H1 (cell line): ENCODE measurements around the gene CCDC91. TPM values are rescaled to one million over a fixed set of nuclear protein-coding genes. Genes with fewer than 3 reads are reported as not detected.

Experiments
- CTCF ChIA-PET: fragments of 300-600 bp; sonication (Branson Sonifier 250); formaldehyde crosslinking; loops from one replicate; lab custom pipeline; 2021; ENCODE audit not compliant: partially characterized antibody; lab: Charles Lee
- POLR2A ChIA-PET: fragments of 300-600 bp; sonication (Branson Sonifier 250); formaldehyde crosslinking; loops from one replicate; lab custom pipeline; 2021; ENCODE audit warnings: inconsistent platforms; ENCODE audit not compliant: partially characterized antibody; lab: Charles Lee
- DNase-seq, 2 experiments: peaks; one replicate each; pipeline versions ENCODE4 v3.0.0 to v3.0.0-alpha.2; 2010 to 2022; ENCODE audit warnings: low spot score in 2 of 2, low read depth in 1 of 2, mixed read lengths in 1 of 2
- FAIRE-seq: peaks from 2 replicates; lab custom pipeline; 2011; peaks lifted over from hg19 to GRCh38; lab: Jason Lieb, UNC
- H2AFZ ChIP-seq: 2 replicates; pipeline ENCODE4 v1.8.1; 2012; ENCODE audit warnings: low read length, inconsistent platforms
- H2AK5ac ChIP-seq: 2 replicates; pipeline ENCODE4 v1.6.1; 2013; ENCODE audit warnings: low read depth, low read length
- H2BK120ac ChIP-seq: replicated peaks from 2 replicates; pipeline ENCODE3; 2013; ENCODE audit warnings: low read depth, low read length, inconsistent platforms
- H2BK12ac ChIP-seq: 2 replicates; pipeline ENCODE4 v1.6.1; 2013; ENCODE audit warnings: low read depth, low read length
- H2BK15ac ChIP-seq: 2 replicates; pipeline ENCODE4 v1.6.1; 2013; ENCODE audit warnings: low read length
- H2BK20ac ChIP-seq: 2 replicates; pipeline ENCODE4 v1.6.1; 2013; ENCODE audit warnings: low read length
- H2BK5ac ChIP-seq: 2 replicates; pipeline ENCODE4 v1.6.1; 2013; ENCODE audit warnings: low read depth, low read length
- H3K14ac ChIP-seq: 2 replicates; pipeline ENCODE4 v1.6.1; 2013; ENCODE audit warnings: inconsistent platforms; ENCODE audit not compliant: insufficient read length
- H3K18ac ChIP-seq: 2 replicates; pipeline ENCODE4 v1.6.1; 2013; ENCODE audit warnings: low read length; ENCODE audit errors: extremely low read depth
- H3K23ac ChIP-seq: 2 replicates; pipeline ENCODE4 v1.6.1; 2013; ENCODE audit warnings: inconsistent platforms; ENCODE audit not compliant: insufficient read length
- H3K23me2 ChIP-seq: 2 replicates; pipeline ENCODE4 v1.6.1; 2013; ENCODE audit warnings: low read depth, low read length
- H3K27ac ChIP-seq: 2 replicates; pipeline ENCODE4 v1.6.1; 2011; ENCODE audit warnings: low read depth, low read length, inconsistent platforms
- H3K27me3 ChIP-seq, 4 experiments: replicated peaks in 1 of 4; 1 replicate in 1 of 4; 2 replicates in 3 of 4; pipeline versions ENCODE4 v1.6.1 to v1.8.1; 2011 to 2013; ENCODE audit warnings: low read length in 3 of 4, mild to moderate bottlenecking in 3 of 4, inconsistent platforms in 2 of 4, mixed read lengths in 2 of 4, moderate library complexity in 1 of 4; ENCODE audit not compliant: control insufficient read depth in 3 of 4, insufficient read depth in 3 of 4; ENCODE audit errors: extremely low read depth in 1 of 4
- H3K36me3 ChIP-seq, 4 experiments: 2 replicates each; pipeline versions ENCODE4 v1.6.1 to v1.8.1; 2011 to 2013; ENCODE audit warnings: mild to moderate bottlenecking in 4 of 4, low read length in 3 of 4, moderate library complexity in 2 of 4, control low read depth in 1 of 4, inconsistent platforms in 1 of 4; ENCODE audit not compliant: insufficient read depth in 4 of 4, control insufficient read depth in 2 of 4
- H3K4ac ChIP-seq: replicated peaks from 2 replicates; pipeline ENCODE3; 2013; ENCODE audit warnings: low read length, low read depth, mixed read lengths, inconsistent platforms; ENCODE audit not compliant: insufficient read length
- H3K4me1 ChIP-seq, 4 experiments: replicated peaks in 1 of 4; 1 replicate in 1 of 4; 2 replicates in 3 of 4; pipeline versions ENCODE4 v1.6.1 to v1.8.1; 2011 to 2013; ENCODE audit warnings: low read length in 3 of 4, inconsistent platforms in 2 of 4, mixed read lengths in 1 of 4; ENCODE audit not compliant: insufficient read depth in 4 of 4, control insufficient read depth in 3 of 4
- H3K4me2 ChIP-seq, 2 experiments: 2 replicates each; pipeline versions ENCODE4 v1.6.1 to v1.8.1; 2011 to 2013; ENCODE audit warnings: low read depth in 2 of 2, low read length in 2 of 2, control low read depth in 1 of 2, inconsistent platforms in 1 of 2, mild to moderate bottlenecking in 1 of 2; ENCODE audit not compliant: insufficient read depth in 1 of 2
- H3K4me3 ChIP-seq, 4 experiments: fragments of 200-600, 300-600 bp in 1 of 4; sonication (generic), shearing (Covaris generic), sonication (Bioruptor Twin) in 1 of 4; 2 replicates each; pipeline versions ENCODE4 v1.5.1 to v1.8.1; 2011 to 2016; ENCODE audit warnings: low read length in 4 of 4, low read depth in 3 of 4, control low read depth in 2 of 4, inconsistent platforms in 2 of 4, mild to moderate bottlenecking in 2 of 4, mixed read lengths in 1 of 4, moderate library complexity in 1 of 4; ENCODE audit not compliant: insufficient read depth in 2 of 4; ENCODE audit errors: extremely low read depth in 1 of 4
- H3K56ac ChIP-seq: replicated peaks from 2 replicates; pipeline ENCODE3; 2013; ENCODE audit warnings: low read depth, mild to moderate bottlenecking, mixed read lengths, low read length, inconsistent platforms; ENCODE audit not compliant: insufficient read length
- H3K79me1 ChIP-seq: 2 replicates; pipeline ENCODE4 v1.6.1; 2013; ENCODE audit warnings: low read depth, low read length, control low read depth
- H3K79me2 ChIP-seq, 2 experiments: 2 replicates each; pipeline versions ENCODE4 v1.6.1 to v1.8.1; 2012 to 2013; ENCODE audit warnings: low read length in 2 of 2, mild to moderate bottlenecking in 2 of 2, inconsistent platforms in 1 of 2; ENCODE audit not compliant: insufficient read depth in 2 of 2, control insufficient read depth in 1 of 2
- H3K9ac ChIP-seq, 4 experiments: replicated peaks in 1 of 4; 1 replicate in 1 of 4; 2 replicates in 3 of 4; pipeline versions ENCODE4 v1.6.1 to v1.8.1; 2011 to 2013; ENCODE audit warnings: low read depth in 3 of 4, low read length in 3 of 4, control low read depth in 2 of 4, mild to moderate bottlenecking in 2 of 4, moderate library complexity in 2 of 4, inconsistent platforms in 1 of 4; ENCODE audit errors: extremely low read depth in 1 of 4
- H3K9me3 ChIP-seq, 2 experiments: 2 replicates each; pipeline versions ENCODE4 v1.6.1 to v1.8.1; 2012 to 2013; ENCODE audit warnings: mild to moderate bottlenecking in 2 of 2, moderate library complexity in 2 of 2, control low read depth in 1 of 2, inconsistent platforms in 1 of 2, low read depth in 1 of 2, low read length in 1 of 2, mixed read lengths in 1 of 2; ENCODE audit not compliant: insufficient read depth in 2 of 2
- H4K20me1 ChIP-seq, 2 experiments: replicated peaks in 1 of 2; 2 replicates each; pipeline versions ENCODE3 to v1.8.1; 2011 to 2013; ENCODE audit warnings: inconsistent platforms in 2 of 2, low read length in 2 of 2, mild to moderate bottlenecking in 1 of 2; ENCODE audit not compliant: insufficient read depth in 2 of 2, control insufficient read depth in 1 of 2
- H4K5ac ChIP-seq: 2 replicates; pipeline ENCODE4 v1.6.1; 2013; ENCODE audit warnings: low read length, low read depth, mixed read lengths, inconsistent platforms; ENCODE audit not compliant: insufficient read length
- H4K8ac ChIP-seq: 2 replicates; pipeline ENCODE4 v1.8.0; 2013; ENCODE audit warnings: mild to moderate bottlenecking, moderate library complexity, low read length, inconsistent platforms; ENCODE audit not compliant: insufficient read depth; ENCODE audit errors: extremely low read depth
- H4K91ac ChIP-seq: replicated peaks from 2 replicates; pipeline ENCODE3; 2013; ENCODE audit warnings: low read length, mixed read lengths, inconsistent platforms; ENCODE audit not compliant: insufficient read length
- CBX8 ChIP-seq: fragments of 300-800, 300-1000 bp; sonication (generic); IDR thresholded peaks from 2 replicates; pipeline ENCODE4 v1.7.1; 2016; ENCODE audit warnings: low read depth, low read length, borderline replicate concordance
- KDM1A ChIP-seq: fragments of 200-600, 300-600 bp; sonication (generic); IDR thresholded peaks from 2 replicates; pipeline ENCODE4 v1.7.1; 2016; ENCODE audit warnings: mild to moderate bottlenecking, low read length, borderline replicate concordance
- WGBS, 2 experiments: shearing (Covaris generic) in 1 of 2; methylation state at CpG; one replicate each; pipeline versions ENCODE4 v1.1.6 to v1.1.7; 2013 to 2015; ENCODE audit warnings: low lambda C conversion rate in 2 of 2, mixed read lengths in 2 of 2, inconsistent platforms in 1 of 2, low coverage in 1 of 2, missing lambda C conversion rate in 1 of 2; ENCODE audit not compliant: insufficient replicate concordance in 2 of 2, insufficient coverage in 1 of 2, insufficient read length in 1 of 2; ENCODE audit errors: extremely low coverage in 1 of 2, missing lambda C conversion rate in 1 of 2; 5-methylcytosine and 5-hydroxymethylcytosine counted together
- long read RNA-seq, 2 experiments: library from RNA in 1 of 2; library from capped mRNA in 1 of 2; stranded (forward); transcript quantifications; one replicate each; pipeline ENCODE4 v2.0.0, GENCODE V29; 2021; ENCODE audit warnings: inconsistent platforms in 1 of 2
- polyA minus RNA-seq, 3 experiments: library from RNA; depleted of rRNA, polyadenylated mRNA; stranded (reverse); fragments of >200 nt; gene quantifications; 1 replicate in 2 of 3; 2 replicates in 1 of 3; pipeline ENCODE4 v1.2.3, GENCODE V29; 2011
- polyA plus RNA-seq, 7 experiments: library from polyadenylated mRNA; depleted of rRNA in 3 of 7; stranded (reverse) in 5 of 7; unstranded in 2 of 7; fragments of >200 nt in 5 of 7; fragments of 200-250 nt in 2 of 7; gene quantifications; 1 replicate in 5 of 7; 2 replicates in 1 of 7; 4 replicates in 1 of 7; pipeline versions ENCODE4 v1.2.1 to v1.2.3, GENCODE V29; 2011 to 2013; ENCODE audit warnings: missing spikeins in 2 of 7, mixed read lengths in 2 of 7
- total RNA-seq: library from RNA; stranded (reverse); fragmentation: NEBNext Ultra II Directional; extraction: Animal tissue kit (Norgen Biotek cat#: 25700); gene quantifications from 2 replicates; pipeline ENCODE4 v1.2.1, GENCODE V29; 2021
- TF ChIP-seq, protein P1 (sequence below), 3 experiments: IDR thresholded peaks; 1 replicate in 2 of 3; 2 replicates in 1 of 3; pipeline versions ENCODE4 v1.5.1 to v1.6.1; 2011; ENCODE audit warnings: low read length in 3 of 3, mild to moderate bottlenecking in 3 of 3, inconsistent platforms in 2 of 3, low read depth in 1 of 3, moderate library complexity in 1 of 3; ENCODE audit not compliant: insufficient read depth in 1 of 3; ENCODE audit errors: control extremely low read depth in 1 of 3

The CCDC91 gene, protein sequence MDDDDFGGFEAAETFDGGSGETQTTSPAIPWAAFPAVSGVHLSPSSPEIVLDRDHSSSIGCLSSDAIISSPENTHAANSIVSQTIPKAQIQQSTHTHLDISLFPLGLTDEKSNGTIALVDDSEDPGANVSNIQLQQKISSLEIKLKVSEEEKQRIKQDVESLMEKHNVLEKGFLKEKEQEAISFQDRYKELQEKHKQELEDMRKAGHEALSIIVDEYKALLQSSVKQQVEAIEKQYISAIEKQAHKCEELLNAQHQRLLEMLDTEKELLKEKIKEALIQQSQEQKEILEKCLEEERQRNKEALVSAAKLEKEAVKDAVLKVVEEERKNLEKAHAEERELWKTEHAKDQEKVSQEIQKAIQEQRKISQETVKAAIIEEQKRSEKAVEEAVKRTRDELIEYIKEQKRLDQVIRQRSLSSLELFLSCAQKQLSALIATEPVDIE
- total RNA-seq, result 23.1 and 23.8 TPM in 2 replicates
- 6.9 and 8.6 TPM in 2 replicates for polyA plus RNA-seq (2011; rRNA removed)
- polyA plus RNA-seq (2011; cell fraction: cytosol; rRNA removed), result 10.4 TPM
- polyA plus RNA-seq (2011; cell fraction: nucleus; rRNA removed), result 15.5 TPM
- polyA plus RNA-seq (2012, experiment 1 of 2), result 8.9 to 15.6 TPM (median 10.2 TPM) in 4 replicates
- 2.0 TPM for polyA plus RNA-seq (2012, experiment 2 of 2)
- polyA plus RNA-seq (2013, experiment 1 of 2), result 48.3 TPM
- polyA plus RNA-seq (2013, experiment 2 of 2), result 32.3 TPM
- polyA minus RNA-seq (2011; rRNA and poly(A)+ RNA removed), result 26.5 and 28.0 TPM in 2 replicates
- polyA minus RNA-seq (2011; cell fraction: cytosol; rRNA and poly(A)+ RNA removed), result 14.6 TPM
- polyA minus RNA-seq (2011; cell fraction: nucleus; rRNA and poly(A)+ RNA removed), result 88.8 TPM
- long read RNA-seq, experiment 1, partial matches to known transcripts, result 9 of 21 reads
- long read RNA-seq, experiment 1, other reads (novel, unspliced or antisense), result 10 of 21 reads
- long read RNA-seq, experiment 2, partial matches to known transcripts, result 9 of 38 reads
- long read RNA-seq, experiment 2, other reads (novel, unspliced or antisense), result 20 of 38 reads

DNA sequence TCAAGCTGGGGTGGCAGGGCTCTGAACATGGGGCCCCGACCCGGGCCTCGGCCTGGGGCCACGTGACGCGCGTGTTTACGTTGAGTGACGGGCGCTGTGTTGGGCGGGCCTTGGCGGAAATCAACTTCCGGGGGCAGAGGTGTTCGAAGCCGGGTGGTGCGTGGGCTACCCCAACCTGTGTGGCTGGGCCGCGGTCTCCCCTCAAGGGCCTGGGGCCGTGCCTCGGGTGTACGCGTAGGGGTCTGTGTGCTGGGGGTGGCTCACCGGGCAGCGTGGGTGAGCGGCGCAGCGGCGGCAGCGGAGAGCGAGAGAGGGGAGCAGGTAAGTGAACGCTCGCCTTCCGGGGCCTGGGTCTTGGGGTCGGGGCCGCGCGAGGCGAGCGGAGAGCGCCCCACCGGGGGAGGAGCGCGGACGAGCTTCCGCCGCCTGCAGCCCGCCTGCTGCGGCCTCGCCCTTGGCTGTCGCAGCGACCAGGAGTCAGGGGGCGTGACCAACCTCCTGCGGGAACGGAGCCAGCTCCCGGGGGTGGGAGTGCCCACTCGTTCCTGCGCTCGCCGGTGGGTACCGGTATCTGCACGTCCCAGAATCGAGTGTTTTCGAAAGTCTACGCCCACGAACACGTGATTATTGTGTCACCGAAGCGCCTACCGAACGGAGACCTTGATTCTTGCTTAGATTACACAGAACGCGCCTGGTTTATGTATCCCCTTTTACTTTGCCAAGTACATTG, at the start of gene CCDC91:
Gene CCDC91, plus strand, starts transcription at position 136 of the 730 bp plus-strand sequence. CDS start 66,760 bp downstream, outside the sequence.
- Histone ChIP-seq H3K4me1 (peaks cover 0 to 8% (median 6%) of the 10 kb centered on the region in 4 experiments; a peak in 5 of 7 replicates), H4K91ac (peak within 1 kb of the TSS; percentile 89), H3K4me3 (peak within 1 kb of the TSS; percentile 77 to 95 (median 87)), H3K4me2 (peak within 1 kb of the TSS; percentile 94 to 98), H2BK20ac (no peak within 1 kb of the TSS), H3K27me3 (no peaks in the 10 kb centered on the region), H2AFZ (peak within 1 kb of the TSS; percentile 98), H3K14ac (no peak within 1 kb of the TSS), H3K18ac (peak within 1 kb of the TSS; percentile 93), H3K9me3 (0 out of 4 replicates have a peak, but pooled peaks cover 0 to 2% of the 10 kb centered on the region in 2 experiments), H2BK12ac (peak within 1 kb of the TSS; percentile 78), H3K23ac (no peak within 1 kb of the TSS), H3K56ac (peak within 1 kb of the TSS; percentile 95), H3K27ac (peak within 1 kb of the TSS; percentile 85), H3K9ac (peak within 1 kb of the TSS; percentile 75 to 92 (median 90)), H3K36me3 (no peaks in the 10 kb centered on the region), H3K79me1 (peaks cover 3% of the 10 kb centered on the region; the same call in 1 of the 2 replicates), H4K8ac (peak within 1 kb of the TSS; percentile 99), H4K20me1 (no peaks in the 10 kb centered on the region), H2BK120ac (no peak within 1 kb of the TSS), H3K79me2 (peaks cover 6 to 47% of the 10 kb centered on the region in 2 experiments; a peak in 3 of 4 replicates), H2BK15ac (peak within 1 kb of the TSS; percentile 89; the same call in 1 of the 2 replicates), H3K4ac (no peak within 1 kb of the TSS), H2AK5ac (no peak within 1 kb of the TSS; the same call in 1 of the 2 replicates), H2BK5ac (peak within 1 kb of the TSS; percentile 93), H3K23me2 (peaks cover 7% of the 10 kb centered on the region), H4K5ac (peak within 1 kb of the TSS; percentile 82)
- peak; percentile 29 to 88 for DNase-seq
- 3% methylated on average over 71 of the region's 72 CpGs; no CpG with 5 or more reads in 1 of the 2 experiments for WGBS, 2 experiments
- POLR2A ChIA-PET, result interaction anchor here (0.6 to 1.1 kb wide), 4 partner anchors 12 to 480 kb away, joined by 3 to 7 read pairs (median 3); no protein-coding TSS in a partner anchor
- no peak for FAIRE-seq
- CTCF ChIA-PET, result interaction anchor here (0.9 kb wide), 1 partner anchor 14 kb away, joined by 3 read pairs; no protein-coding TSS in a partner anchor
- TF ChIP-seq KDM1A (no peak), CBX8 (no peak)
- TF ChIP-seq, protein P1, sequence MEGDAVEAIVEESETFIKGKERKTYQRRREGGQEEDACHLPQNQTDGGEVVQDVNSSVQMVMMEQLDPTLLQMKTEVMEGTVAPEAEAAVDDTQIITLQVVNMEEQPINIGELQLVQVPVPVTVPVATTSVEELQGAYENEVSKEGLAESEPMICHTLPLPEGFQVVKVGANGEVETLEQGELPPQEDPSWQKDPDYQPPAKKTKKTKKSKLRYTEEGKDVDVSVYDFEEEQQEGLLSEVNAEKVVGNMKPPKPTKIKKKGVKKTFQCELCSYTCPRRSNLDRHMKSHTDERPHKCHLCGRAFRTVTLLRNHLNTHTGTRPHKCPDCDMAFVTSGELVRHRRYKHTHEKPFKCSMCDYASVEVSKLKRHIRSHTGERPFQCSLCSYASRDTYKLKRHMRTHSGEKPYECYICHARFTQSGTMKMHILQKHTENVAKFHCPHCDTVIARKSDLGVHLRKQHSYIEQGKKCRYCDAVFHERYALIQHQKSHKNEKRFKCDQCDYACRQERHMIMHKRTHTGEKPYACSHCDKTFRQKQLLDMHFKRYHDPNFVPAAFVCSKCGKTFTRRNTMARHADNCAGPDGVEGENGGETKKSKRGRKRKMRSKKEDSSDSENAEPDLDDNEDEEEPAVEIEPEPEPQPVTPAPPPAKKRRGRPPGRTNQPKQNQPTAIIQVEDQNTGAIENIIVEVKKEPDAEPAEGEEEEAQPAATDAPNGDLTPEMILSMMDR (IDR thresholded peaks at IDR 0.05; ENCODE audit: control extremely low read depth in 1 of 3, insufficient read depth in 1 of 3, low read depth in 1 of 3, low read length in 3 of 3), result no peak
